ENCODE data around the gene NISCH. TPM values are rescaled to one million over a fixed set of nuclear protein-coding genes. Genes with fewer than 3 reads are reported as not detected.

Gene NISCH
- total and polyA plus RNA-seq, 2 of the 8 experiments (the other 6 are each of a cell fraction or from before 2014, with no cell fraction given): 71.2 to 71.9 TPM

GRCh38 chr3:52458031-52458760 lies 2.8 kb downstream of the NISCH start (continued):
- TF ChIP-seq TCF12 (IDR thresholded peaks at IDR 0.05; ENCODE audit: low read depth, low read length): no peak
- TF ChIP-seq RFX5 (IDR thresholded peaks at IDR 0.05; ENCODE audit: borderline replicate concordance, low read depth, low read length): no peak
- no peak for TF ChIP-seq NRF1 (IDR thresholded peaks at IDR 0.05; ENCODE audit: low read depth, low read length)
- no peak for TF ChIP-seq POLR2A (IDR thresholded peaks at IDR 0.05; ENCODE audit: control extremely low read depth in 1 of 2, low read depth in 2 of 2, low read length in 2 of 2)
- TF ChIP-seq HDAC2 (IDR thresholded peaks at IDR 0.05; ENCODE audit: borderline replicate concordance in 1 of 2, low read depth in 2 of 2, low read length in 2 of 2): no peak

All from H1 (cell line).